Activated CD4-positive, CD25-positive, alpha-beta regulatory T cell treated with anti-CD3 and anti-CD28 coated beads, Interleukin-2, amount 50 U/mL, for 16 hours (primary cell): ENCODE measurements around the gene CFAP61.
"Not testable (repeated sequence)": the region's sequence is repeated elsewhere in the genome, so short reads cannot be mapped to it uniquely, and the experiment has no call there.

ENCODE experiments used
- DNase-seq: peaks from one replicate; pipeline ENCODE4 v3.0.0-alpha.2; 2020; ENCODE audit warnings: low read depth, low spot score

Gene CFAP61

DNA sequence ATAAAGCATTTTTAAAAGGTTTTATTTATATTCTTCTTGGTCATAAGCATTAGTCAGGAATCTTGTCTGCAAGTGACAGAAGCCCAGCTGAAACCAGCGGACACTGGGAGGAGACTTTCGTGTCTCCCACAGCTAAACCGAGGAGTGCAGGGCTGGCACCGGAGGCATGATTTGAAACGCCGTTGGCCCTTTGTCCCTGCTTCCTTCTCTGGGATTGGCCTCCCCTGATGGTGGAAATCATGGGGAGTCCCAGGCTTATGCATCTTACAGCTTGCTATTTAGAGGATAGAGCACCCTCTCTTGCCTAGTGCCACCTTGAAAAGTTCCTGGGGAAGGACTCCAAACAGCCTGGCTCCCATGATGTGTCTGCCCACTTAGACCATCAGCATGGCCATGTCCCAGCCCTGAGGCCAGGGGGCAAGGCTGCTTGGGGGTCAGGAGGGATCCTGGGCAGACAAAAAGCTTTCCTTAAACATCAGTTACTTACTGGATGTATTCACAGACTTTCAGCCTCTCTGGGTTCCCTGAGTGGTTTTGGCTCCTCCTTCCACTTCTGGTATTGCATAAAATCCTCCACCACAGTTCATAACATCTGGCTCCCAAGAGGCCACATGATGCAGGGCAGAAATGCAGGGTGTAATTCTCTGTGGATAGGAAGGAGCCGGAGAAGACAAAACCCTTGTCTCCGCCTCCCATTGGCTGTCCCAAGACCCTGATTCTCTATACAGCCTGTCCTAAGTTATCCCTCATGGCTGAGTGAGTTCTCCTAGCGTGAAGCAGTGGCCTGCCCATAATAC, 266.2 kb downstream of the CFAP61 start:
- DNase-seq: no peak

DNA sequence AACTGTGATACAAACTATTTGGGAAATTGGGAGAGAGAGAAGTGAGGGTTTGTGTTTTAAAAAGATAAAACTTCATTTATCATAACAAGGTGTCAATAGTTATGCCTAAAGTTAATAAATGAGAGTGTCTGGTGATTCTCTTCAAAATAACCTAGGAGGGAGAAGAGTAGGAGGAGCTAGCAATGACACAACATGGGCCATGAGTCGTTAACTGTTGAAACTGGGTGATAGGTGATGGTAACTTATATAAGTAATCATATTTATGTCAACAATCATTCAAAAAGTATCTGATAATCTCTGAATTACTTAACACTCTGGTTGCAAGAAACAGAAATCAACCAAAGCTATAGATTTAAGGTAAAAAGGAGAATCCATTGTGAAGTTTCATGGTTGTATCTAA, 268.8 kb downstream of the CFAP61 start:
- DNase-seq: no peak

DNA sequence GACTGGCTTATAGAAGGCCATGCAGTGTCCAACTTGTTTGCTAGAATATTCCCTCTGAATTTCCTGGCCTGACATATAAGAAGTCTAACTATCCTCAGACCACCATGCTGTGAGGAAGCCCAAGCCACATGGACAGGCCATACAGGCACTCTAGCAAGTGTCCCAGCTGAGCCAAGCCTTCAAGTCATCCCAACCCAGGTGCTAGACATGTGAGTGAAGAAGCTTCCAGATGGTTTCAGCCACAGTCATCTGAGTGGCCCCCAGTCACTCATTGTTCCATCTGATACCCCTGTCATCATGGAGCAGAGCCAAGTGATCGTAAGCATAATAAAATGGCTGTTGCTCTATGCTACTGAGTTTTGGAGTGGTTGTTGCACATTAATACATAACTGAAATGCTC, 269.6 kb downstream of the CFAP61 start:
- no peak for DNase-seq

DNA sequence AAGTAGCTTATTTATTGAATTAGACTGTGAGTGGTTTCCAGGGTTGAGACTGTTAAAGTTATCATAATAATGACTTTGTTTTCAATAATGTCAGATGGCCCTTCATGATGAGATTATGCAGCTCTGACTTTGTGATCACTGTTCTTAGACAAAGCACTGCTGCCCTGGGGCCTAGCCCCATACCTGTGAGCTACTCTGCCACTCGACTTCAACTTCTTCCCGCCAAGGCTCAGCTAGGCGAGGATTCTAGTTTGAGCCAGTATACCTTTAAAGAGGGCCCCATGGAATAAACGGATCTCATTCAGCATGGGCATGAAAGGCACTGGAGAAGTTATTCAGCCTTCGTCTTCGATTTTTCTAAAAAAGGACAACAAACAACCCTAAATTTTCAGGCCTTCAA, 270.6 kb downstream of the CFAP61 start:
- DNase-seq: no peak

DNA sequence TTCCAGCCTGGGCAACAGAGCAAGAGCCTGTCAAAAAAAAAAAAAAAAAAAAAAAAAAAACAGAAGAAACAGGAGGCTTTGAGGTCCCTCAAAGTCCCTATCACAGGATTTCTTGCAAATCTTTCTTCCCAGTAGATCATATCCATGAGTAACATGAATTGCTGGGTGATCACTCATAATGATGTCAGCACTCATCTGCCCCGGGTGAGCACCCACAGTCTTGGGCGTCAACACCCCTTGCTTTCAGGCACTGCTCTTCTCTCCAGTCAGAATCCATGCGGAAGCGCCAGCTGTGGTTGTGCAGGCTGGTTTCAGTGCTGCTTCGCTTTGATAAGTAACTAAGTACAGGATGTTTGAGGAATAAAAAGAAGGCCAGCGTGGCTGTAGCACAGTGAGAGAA, 275.4 kb downstream of the CFAP61 start:
- no peak for DNase-seq

DNA sequence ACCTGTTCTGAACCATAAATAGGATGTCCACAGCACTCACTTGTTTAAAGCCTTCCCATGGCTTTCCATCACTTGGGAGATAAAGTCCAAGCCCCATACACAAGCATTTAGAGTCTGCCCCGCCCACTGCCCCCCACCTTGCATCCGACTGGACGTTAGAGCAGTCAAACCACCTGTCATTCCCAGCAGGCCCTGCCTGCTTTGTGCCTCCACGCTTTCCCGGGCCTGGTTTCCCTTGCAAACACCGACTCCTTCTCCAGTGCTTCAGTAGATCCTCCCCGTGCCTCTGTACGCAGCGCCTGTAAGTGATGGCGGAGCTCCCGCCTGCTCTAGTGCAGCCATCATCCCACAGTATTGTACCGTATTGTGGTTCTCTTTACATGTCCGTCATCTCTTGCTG, 277.2 kb downstream of the CFAP61 start:
- no peak for DNase-seq

DNA sequence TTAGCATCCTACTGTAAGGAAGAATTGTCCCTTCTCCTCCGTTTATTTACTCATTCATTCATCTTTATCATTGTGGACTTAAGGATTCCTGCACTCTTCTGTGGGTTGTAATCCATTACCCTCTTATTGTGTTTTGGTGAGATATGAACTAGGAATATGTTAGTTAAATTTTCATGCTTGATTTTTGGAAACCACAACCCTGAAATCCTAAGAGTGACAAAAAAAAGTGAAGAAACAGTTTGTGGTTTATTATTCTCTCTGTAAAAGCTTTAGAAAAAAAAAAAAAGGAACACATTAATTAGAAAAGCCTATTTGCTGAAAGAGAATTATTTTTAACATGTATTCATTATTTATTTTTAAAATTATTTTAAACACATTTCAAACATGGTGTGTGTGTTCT, 278.8 kb downstream of the CFAP61 start:
- DNase-seq: no peak

DNA sequence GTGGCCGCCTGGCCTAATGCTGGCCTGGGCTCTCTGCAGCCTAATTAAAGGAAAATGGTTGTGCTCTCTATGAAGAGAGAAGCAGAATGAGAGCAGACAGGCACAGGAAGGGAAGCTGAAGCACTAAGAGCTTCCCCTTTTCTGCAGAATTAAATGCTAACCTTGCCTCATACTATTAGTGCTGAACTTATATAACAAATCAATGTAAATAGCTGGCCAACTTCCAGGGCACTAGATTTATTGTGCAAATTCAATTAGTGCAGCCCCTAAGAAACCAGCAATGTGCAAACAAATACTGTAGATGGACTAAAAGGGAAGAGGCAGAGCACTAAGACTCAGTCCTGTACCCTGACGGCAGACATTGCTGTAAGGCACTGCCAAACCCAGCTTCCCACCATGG, 279.5 kb downstream of the CFAP61 start:
- DNase-seq: no peak

DNA sequence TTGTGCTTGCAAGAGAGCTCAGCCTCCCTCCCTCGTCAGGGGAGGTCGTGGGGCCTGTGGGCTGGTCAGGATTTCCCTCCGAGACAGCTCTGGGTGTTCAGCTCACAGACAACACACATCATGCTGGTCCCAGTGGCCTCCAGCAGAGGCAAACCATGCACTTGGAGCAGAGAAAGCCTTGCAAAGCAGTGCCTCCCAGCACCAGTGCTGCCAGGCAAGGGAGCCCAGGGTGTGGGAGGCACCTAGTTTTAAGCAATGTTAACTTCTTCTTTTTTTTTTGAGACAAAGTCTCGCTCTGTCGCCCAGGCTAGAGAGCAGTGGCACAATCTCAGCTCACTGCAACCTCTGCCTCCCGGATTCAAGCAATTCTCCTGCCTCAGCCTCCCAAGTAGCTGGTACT, 281.5 kb downstream of the CFAP61 start:
- DNase-seq: no peak

DNA sequence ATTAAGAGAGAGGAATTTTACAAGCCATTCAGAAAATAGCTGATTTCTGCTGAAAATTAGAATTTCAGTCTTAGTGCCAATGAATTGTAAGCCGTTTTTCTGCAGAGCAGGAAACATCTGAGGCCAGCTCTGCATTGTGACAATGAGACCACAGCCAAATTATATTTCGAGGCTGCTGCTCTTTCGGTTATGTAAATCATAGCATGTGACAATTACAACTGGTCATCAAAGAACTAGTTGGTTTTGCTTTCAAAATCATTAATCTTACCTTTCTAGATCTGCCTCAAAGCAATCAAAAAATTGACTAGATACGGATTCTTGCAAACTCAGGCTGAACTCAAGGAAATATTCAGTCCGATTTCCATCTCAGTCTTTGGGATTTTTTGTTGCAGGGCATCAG, 282.2 kb downstream of the CFAP61 start:
- DNase-seq: no peak

DNA sequence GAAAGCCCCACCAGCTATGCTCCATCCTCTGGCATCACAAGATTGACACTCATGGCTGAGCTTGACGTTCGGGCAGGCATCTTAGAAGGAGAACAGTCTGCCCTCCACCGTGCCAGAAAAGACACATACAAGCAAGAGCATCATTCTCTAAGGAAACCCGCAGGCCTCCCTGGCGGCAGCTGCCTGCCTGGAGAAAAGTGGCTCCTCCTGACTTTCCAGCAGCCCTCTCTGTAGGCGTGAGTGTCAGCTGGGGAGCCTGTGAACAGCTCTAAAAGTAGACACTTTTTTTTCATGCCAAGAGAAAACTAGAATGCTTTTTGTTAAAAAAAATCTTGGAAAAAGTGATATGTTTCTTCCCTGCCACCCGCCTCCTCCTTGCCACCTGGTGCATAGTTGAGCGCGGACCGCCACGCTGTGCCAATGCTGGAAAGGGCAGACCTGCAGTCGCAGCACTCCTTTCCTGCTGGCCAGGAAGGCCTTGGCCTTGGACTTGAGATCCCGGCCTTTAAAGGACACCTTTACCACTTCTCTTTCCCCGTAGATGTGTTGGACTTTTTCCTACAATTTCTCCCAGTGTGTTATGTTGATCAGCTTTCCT, 285.9 kb downstream of the CFAP61 start:
- no peak for DNase-seq

DNA sequence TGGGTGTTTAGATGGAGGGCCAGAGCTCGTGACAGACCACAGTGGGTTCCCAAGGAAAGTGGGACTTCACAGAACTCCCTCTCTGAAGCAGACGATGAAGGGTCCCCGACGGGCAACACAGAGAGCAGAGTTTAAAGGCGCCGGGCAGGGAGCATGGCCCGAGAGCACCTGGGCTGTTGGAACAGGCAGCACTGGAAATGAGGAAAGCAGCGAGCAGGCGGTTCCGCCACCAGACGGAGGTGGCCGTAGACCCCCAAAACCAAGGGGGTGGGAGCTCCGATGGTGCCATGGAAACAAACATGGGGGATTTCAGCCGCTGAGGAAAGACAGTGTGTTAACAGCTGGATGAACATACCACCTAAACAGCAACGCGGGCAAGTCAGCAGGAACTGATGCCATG, 288.1 kb downstream of the CFAP61 start:
- DNase-seq: no peak

DNA sequence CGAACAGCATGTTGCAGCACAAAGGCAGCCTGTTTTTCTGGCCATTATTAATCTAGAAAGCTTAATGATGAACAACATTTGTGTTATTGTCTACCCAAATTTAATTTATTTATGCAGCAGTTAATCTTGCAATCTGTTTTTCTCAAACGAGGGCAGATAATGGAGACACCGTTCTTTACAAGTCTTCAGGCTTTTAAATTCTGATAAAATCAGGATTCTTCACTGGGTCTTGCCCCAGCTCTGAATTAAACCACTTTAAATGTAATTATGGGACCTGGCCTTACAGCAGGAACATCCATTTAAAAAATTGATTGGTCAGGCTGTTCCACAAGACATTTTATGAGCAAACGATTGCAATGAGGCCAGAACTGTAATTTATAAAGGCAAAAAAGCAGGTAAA, 289.0 kb downstream of the CFAP61 start:
- no peak for DNase-seq

DNA sequence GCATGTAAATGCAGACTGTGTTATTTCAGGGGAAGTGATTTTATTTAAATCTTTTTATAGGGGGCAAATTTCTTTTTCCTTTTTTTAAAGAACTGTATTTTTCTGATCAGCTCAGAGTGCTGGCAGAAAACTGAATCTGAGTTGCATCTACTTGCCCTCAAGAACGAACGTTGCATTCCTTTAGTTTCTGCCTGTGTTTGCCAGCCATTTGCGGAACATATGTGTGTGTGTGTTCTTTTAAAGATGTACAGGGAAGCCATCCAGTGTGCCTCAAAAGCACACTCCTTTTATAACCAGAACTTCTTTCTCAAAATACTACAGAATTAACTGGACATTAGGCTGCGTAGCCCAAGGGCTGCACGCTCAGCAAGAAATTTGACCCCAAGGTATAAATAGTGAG, 289.7 kb downstream of the CFAP61 start:
- no peak for DNase-seq

DNA sequence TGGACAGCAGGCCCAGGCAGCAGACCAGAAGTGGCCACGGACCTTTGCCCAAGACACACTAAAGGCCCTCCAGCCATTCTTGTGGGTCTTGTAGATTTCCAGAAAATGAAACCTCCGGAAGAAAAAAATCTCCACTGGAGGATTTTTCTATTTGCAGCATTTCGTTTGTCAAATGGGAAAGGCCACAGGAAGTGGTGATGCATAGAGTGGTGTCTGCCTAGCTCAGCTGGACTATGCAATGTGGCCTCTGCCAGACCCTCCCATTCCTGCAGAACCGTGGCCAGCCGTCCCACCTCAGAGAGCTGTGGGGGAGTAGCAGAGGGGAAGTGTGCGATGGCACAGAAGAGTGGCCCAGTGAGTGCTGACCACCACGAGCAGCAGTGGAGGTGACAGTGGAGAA, 291.6 kb downstream of the CFAP61 start:
- no peak for DNase-seq

DNA sequence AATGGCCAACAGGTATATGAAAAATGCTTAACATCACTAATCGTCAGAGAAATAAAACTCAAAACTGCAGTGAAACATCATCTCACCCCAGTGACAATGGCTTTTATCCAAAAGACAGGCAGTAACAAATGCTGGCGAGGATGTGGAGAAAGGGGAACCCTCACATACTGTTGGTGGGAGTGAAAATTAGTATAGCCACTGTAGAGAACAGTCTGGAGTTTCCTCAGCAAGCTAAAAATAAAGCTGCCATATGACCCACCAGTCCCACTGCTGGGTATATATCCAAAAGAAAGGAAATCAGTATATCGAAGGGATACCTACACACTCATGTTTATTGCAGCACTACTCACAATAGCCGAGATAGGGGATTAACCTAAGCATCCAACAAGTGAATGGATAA, 292.1 kb downstream of the CFAP61 start:
- no peak for DNase-seq

DNA sequence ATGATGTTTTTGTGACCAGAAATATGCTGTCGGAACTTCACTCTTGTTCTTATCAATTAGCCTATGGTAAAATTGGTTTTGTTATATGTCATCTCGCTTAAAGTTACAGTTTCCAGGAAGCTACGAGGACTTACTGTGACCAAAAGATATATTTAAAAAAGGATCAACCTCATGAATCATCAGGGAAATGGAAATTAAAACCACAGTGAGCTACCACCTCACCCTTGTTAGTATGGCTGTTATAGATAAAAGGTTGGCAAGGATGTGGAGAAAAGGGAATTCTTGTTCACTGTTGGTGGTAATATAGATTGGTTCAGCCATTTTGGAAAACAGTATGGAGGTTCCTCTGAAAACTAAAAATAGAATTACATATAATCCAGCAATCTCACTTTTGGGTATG, 301.2 kb downstream of the CFAP61 start:
- DNase-seq: no peak

DNA sequence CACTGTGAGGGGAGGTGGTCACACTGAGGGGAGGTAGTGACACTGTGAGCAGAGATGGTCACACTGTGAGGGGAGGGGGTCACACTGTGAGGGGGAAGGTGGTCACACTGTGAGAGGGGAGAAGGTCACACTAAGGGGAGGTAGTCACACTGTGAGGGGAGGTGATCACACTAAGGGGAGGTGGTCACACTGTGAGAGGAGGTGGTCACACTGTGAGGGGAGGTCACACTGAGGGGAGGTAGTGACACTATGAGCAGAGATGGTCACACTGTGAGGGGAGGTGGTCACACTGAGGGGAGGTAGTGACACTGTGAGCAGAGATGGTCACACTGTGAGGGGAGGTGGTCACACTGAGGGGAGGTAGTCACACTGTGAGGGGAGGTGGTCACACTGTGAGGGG, 303.2 kb downstream of the CFAP61 start:
- not testable (repeated sequence) for DNase-seq

DNA sequence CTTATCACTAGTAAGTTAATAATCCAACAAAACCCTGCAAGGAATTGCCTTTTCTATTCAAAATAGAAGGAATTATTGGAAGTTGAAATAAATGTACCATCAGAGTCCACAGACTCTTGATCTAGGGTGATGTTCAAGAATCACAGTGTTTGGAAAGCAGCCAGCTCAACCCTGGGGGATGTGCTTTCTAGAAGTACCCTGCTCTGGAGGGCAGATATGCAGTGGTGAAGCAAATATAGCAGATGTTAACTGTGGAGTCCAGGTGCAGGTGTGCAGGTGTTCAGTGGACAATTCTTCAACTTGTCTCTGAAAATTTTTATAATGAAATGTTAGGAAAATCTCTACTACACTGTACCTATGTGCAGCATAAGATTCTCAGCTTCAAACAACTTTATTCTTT, 306.5 kb downstream of the CFAP61 start:
- no peak for DNase-seq

DNA sequence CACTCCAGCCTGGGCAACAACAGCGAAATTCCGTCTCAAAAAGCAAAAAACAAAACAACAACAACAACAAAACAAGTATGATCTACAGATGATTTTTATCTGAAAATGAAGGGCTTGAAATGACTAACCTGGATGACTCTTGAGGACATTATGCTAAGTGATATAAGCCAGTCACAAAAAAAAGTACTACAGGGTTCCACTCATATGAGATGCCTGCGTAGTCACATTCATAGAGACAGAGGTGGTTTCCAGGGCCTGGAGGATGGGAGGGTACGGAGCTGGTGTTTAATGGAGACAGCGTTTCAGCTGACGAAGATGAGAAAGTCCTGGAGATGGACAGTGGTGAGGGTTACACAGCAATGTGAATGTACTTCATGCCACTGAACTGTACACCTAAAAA, 307.3 kb downstream of the CFAP61 start:
- DNase-seq: no peak

DNA sequence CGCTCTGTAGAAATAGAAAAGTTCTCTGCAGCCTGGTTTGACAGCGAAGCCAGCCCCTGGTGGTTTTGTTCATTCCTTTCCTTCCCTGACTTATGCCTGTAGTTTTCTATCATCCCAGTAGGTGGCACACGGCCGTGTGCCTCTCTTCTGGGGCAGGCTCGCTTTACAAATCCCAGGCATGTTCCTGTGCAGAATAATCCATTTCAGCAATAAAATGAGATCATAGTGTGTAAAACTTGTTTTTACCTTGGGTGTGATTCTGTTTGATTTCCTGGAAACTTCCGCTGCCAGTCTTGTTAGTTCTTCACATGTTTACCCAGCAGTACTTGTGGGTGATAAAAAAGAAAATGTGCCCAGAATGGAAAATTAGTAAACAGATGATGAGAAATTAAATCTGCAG, 308.1 kb downstream of the CFAP61 start:
- no peak for DNase-seq

DNA sequence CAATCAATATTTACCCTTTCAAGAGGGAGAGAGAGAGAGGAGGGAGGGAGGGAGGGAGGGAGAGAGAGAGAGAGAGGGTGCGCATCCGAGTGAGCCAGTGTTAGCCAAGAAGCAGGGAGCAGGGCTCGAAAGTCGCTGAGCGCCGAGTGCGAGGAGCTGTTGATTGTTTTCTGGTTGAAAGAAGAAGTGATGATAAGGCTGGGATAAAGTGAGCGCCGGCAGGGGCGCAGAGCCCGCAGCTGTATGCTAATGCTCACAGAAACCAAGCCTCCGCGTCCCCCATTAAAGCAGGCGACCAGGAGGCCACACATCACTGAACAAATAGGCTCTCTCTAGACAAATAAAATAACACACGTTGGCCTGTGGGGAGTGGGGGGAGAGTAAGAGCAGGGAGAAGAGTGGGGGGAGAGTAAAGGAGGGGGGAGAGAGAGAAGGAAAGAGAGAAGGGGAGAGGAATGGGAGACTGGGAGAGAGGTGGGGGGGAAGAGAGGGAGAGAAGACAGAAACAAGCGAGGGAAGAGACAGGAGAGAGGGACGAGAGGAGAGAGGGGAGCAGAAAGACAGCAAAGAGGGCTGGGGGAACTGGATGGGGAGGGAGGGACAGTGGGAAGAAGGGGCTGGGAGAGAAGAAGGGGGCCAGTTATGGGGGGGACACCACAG, 310.6 kb downstream of the CFAP61 start:
- DNase-seq: no peak

DNA sequence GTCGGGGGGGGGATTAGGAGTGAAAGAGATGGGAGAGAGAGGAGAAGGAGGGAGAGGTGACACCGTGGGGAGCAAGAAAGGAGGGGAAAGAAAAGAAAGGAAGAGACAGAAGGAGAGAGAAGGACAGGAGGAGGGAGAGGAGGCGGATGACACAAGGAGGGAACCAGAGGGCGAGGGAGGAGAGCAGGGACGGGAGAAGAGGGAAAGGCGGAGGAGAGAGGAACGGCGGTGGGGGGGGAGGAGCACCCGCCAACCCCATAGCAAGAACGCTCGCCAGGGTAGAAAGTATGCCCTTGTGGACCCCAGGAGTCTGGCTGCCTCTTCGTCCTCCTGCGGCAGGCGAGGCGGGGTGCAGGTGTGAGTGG, 311.1 kb downstream of the CFAP61 start:
- no peak for DNase-seq
